Panc1 (cell line): ENCODE results near the gene CDH19.

Source experiments
- CTCF ChIP-seq: fragments of 450-650 bp; IDR thresholded peaks from 2 replicates; pipeline ENCODE4 v1.5.1; 2017; ENCODE audit warnings: mild to moderate bottlenecking
- POLR2AphosphoS5 ChIP-seq: IDR thresholded peaks from 2 replicates; pipeline ENCODE4 v1.6.1; 2012; ENCODE audit warnings: mild to moderate bottlenecking, low read depth, low read length, moderate library complexity
- TCF7L2 ChIP-seq: IDR thresholded peaks from 2 replicates; pipeline ENCODE4 v1.6.1; 2011; ENCODE audit warnings: mild to moderate bottlenecking, low read depth, low read length, inconsistent platforms

GRCh38 chr18:66564236-66564635 lies 39.7 kb downstream of the CDH19 start:
- TF ChIP-seq CTCF: no peak
- TF ChIP-seq POLR2AphosphoS5: no peak
- TF ChIP-seq TCF7L2: no peak
